C4-2B (cell line): ENCODE results near the gene CSPG5.

Source experiments
- ZFX ChIP-seq: fragments of 450-650 bp; IDR thresholded peaks from 2 replicates; pipeline ENCODE4 v1.6.1; 2017
- TF ChIP-seq, protein P1 (sequence below): fragments of 450-650 bp; conservative IDR thresholded peaks from 2 replicates; pipeline ENCODE4 v1.5.1; 2017; ENCODE audit warnings: mild to moderate bottlenecking

DNA sequence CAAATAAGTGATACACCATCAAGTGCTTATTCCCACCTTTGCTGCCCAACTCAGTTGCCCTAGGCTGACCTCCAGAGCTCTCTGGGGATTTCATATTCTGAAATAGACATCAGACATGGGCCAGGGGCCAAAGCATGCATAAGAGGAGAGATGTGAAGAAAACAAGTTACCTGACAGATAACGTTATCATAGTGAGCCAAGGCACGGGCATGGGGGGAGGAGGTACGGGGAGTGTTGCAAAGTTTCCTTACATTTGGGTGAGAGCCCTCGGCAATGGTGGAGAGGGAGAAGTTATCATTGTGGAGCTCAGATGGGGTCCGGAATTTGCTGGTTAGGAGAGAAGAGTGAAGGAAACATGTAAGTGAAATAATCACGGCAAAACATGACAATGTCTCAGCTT, 9.8 kb downstream of the CSPG5 start:
- TF ChIP-seq, protein P1, sequence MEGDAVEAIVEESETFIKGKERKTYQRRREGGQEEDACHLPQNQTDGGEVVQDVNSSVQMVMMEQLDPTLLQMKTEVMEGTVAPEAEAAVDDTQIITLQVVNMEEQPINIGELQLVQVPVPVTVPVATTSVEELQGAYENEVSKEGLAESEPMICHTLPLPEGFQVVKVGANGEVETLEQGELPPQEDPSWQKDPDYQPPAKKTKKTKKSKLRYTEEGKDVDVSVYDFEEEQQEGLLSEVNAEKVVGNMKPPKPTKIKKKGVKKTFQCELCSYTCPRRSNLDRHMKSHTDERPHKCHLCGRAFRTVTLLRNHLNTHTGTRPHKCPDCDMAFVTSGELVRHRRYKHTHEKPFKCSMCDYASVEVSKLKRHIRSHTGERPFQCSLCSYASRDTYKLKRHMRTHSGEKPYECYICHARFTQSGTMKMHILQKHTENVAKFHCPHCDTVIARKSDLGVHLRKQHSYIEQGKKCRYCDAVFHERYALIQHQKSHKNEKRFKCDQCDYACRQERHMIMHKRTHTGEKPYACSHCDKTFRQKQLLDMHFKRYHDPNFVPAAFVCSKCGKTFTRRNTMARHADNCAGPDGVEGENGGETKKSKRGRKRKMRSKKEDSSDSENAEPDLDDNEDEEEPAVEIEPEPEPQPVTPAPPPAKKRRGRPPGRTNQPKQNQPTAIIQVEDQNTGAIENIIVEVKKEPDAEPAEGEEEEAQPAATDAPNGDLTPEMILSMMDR = no peak
- TF ChIP-seq ZFX = no peak
